Activated CD8-positive, alpha-beta T cell treated with anti-CD3 and anti-CD28 coated beads for 36 hours (primary cell): ENCODE results near the gene SH3GLB2. TPM values are rescaled to one million over a fixed set of nuclear protein-coding genes. Genes with fewer than 3 reads are reported as not detected.
A peak's percentile ranks its signal among the peaks of the same experiment; 100 is the strongest.
"Not testable (repeated sequence)": the region's sequence is repeated elsewhere in the genome, so short reads cannot be mapped to it uniquely, and the experiment has no call there.

Source experiments
- ATAC-seq: fragments of 200-7000 bp; cut with Tn5 transposase; one replicate; pipeline ENCODE4 v1.10.0; 2021; ENCODE audit warnings: mild to moderate bottlenecking, moderate library complexity
- CTCF ChIA-PET: fragments of 350-600 bp; sonication (Branson Sonifier 250); formaldehyde crosslinking; loops from one replicate; lab custom pipeline; 2021; ENCODE audit warnings: antibody characterized with exemption; lab: Charles Lee
- POLR2A ChIA-PET: fragments of 350-600 bp; sonication (Branson Sonifier 250); formaldehyde crosslinking; loops from one replicate; lab custom pipeline; 2021; ENCODE audit warnings: antibody characterized with exemption; lab: Charles Lee
- DNase-seq: peaks from one replicate; pipeline ENCODE4 v3.0.0-alpha.2; 2020
- H3K27ac Mint-ChIP-seq: one replicate; pipeline ENCODE4 v1.8.0; 2021; ENCODE audit warnings: mild to moderate bottlenecking, mixed read lengths
- H3K27me3 Mint-ChIP-seq: one replicate; pipeline ENCODE4 v1.8.0; 2021; ENCODE audit warnings: mixed read lengths
- H3K36me3 Mint-ChIP-seq: one replicate; pipeline ENCODE4 v1.8.0; 2021; ENCODE audit warnings: low read depth, mixed read lengths
- H3K4me1 Mint-ChIP-seq: one replicate; pipeline ENCODE4 v1.8.0; 2021; ENCODE audit warnings: low read depth, mixed read lengths
- H3K4me3 Mint-ChIP-seq: one replicate; pipeline ENCODE4 v1.8.0; 2021; ENCODE audit warnings: mild to moderate bottlenecking, moderate library complexity, mixed read lengths
- H3K9me3 Mint-ChIP-seq: one replicate; pipeline ENCODE4 v1.8.0; 2021; ENCODE audit warnings: mixed read lengths
- intact Hi-C: fragments of 100-400 bp; cut with micrococcal nuclease; formaldehyde crosslinking; loops from one replicate; pipeline ENCODE4 v1.10.0; 2022
- total RNA-seq, 2 experiments: library from RNA; stranded (reverse); gene quantifications; one replicate each; pipeline ENCODE4 v1.2.3, GENCODE V29; 2021
- TF ChIP-seq, protein P1 (sequence below): fragments of 200-600 bp; IDR thresholded peaks from one replicate; pipeline ENCODE4 v1.8.0; 2022; ENCODE audit warnings: antibody characterized with exemption, mild to moderate bottlenecking

Gene SH3GLB2
- total RNA-seq, 2 experiments from 2014 or later, result 49.3 to 50.8 TPM

- Mint-ChIP-seq H3K27ac (no peak overlapping the region), H3K27me3 (no peaks in the 10 kb centered on the region), H3K4me3 (peak overlapping the region; percentile 86), H3K9me3 (no peaks in the 10 kb centered on the region), H3K4me1 (peaks cover 29% of the 10 kb centered on the region), H3K36me3 (peaks cover 7% of the 10 kb centered on the region)
- ATAC-seq (no peak), DNase-seq (no peak)
- POLR2A ChIA-PET, result interaction anchor here (0.9 to 1.0 kb wide), 2 partner anchors 12 to 47 kb away, joined by 3 to 5 read pairs; no protein-coding TSS in a partner anchor
- intact Hi-C loops, result no loop called here
- CTCF ChIA-PET, result interaction anchor here (0.9 to 1.2 kb wide), 2 partner anchors 10 to 17 kb away, joined by 3 read pairs; partner anchors contain the start of gene SH3GLB2
- TF ChIP-seq, protein P1, sequence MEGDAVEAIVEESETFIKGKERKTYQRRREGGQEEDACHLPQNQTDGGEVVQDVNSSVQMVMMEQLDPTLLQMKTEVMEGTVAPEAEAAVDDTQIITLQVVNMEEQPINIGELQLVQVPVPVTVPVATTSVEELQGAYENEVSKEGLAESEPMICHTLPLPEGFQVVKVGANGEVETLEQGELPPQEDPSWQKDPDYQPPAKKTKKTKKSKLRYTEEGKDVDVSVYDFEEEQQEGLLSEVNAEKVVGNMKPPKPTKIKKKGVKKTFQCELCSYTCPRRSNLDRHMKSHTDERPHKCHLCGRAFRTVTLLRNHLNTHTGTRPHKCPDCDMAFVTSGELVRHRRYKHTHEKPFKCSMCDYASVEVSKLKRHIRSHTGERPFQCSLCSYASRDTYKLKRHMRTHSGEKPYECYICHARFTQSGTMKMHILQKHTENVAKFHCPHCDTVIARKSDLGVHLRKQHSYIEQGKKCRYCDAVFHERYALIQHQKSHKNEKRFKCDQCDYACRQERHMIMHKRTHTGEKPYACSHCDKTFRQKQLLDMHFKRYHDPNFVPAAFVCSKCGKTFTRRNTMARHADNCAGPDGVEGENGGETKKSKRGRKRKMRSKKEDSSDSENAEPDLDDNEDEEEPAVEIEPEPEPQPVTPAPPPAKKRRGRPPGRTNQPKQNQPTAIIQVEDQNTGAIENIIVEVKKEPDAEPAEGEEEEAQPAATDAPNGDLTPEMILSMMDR, result no peak
Observed at GRCh38 chr9:129038109-129038852, 10.2 kb upstream of the SH3GLB2 start.

- DNase-seq (no peak), ATAC-seq (no peak)
- ChIA-PET POLR2A (interaction anchor here (0.9 kb wide), 1 partner anchor 48 kb away, joined by 3 read pairs; no protein-coding TSS in a partner anchor), CTCF (interaction anchor here (0.9 to 1.2 kb wide), 2 partner anchors 10 to 17 kb away, joined by 3 read pairs; partner anchors contain the start of gene SH3GLB2)
- intact Hi-C loops, result no loop called here
- Mint-ChIP-seq H3K27ac (no peak overlapping the region), H3K36me3 (peaks cover 7% of the 10 kb centered on the region), H3K27me3 (no peaks in the 10 kb centered on the region), H3K4me3 (peak overlapping the region; percentile 86), H3K4me1 (peaks cover 29% of the 10 kb centered on the region), H3K9me3 (no peaks in the 10 kb centered on the region)
- TF ChIP-seq, protein P1, result no peak
Observed at GRCh38 chr9:129037767-129038098, 9.6 kb upstream of the SH3GLB2 start.

- DNase-seq (peak; percentile 17), ATAC-seq (no peak)
- ChIA-PET POLR2A (interaction anchor here (0.9 kb wide), 1 partner anchor 48 kb away, joined by 3 read pairs; no protein-coding TSS in a partner anchor), CTCF (interaction anchor here (0.9 to 1.2 kb wide), 3 partner anchors 9 to 94 kb away, joined by 3 read pairs; partner anchors contain the start of gene SH3GLB2)
- Mint-ChIP-seq H3K27ac (peak overlapping the region; percentile 82), H3K27me3 (no peaks in the 10 kb centered on the region), H3K36me3 (peaks cover 3% of the 10 kb centered on the region), H3K4me1 (peaks cover 29% of the 10 kb centered on the region), H3K9me3 (no peaks in the 10 kb centered on the region), H3K4me3 (peak overlapping the region; percentile 86)
- intact Hi-C loops, result no loop called here
- TF ChIP-seq, protein P1, result no peak
Observed at GRCh38 chr9:129036923-129037766, 9.0 kb upstream of the SH3GLB2 start.

DNA sequence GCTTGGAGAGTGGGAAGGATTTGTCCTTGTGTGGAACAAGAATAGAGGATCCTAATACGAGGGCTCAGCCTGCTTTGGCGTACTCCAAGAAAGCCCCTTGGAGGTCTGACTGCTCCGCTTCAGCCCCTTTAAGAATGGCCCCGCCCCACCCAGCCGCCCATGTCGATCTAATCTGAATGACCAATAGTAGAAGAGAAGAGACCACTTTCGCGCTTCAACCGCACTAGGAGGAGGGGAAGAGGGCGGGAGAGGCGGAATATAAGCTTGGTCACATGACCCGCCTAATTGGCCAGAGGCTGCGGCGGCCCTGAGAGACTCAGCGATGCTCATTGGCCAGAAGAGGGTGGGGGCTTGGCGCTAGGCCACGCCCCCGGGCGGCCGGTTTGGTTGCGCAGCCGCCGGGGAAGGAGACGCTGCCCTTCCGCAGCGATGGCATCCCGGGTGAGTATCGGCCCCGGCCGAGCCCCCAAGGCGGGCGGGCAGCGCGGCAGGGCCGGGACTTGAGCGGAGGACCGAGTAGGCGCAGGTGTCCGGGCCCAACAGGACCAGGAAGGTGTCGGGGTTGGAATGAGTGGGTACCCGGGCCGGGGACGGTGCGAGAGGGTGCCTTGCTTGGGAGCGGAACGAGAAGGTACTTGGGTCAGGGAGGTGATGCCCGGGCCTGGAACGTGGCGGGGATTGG is 8.3 kb upstream of the SH3GLB2 start, which contains the start of gene MIGA2:
Gene MIGA2 (plus strand): TSS at position 386 of the 682 bp plus-strand sequence. CDS start 3,969 bp downstream, outside the sequence.
- intact Hi-C loops, result no loop called here
- peak within 1 kb of the TSS; percentile 86 for H3K4me3 Mint-ChIP-seq
- no peaks in the 10 kb centered on the region for H3K36me3 Mint-ChIP-seq
- peaks cover 29% of the 10 kb centered on the region for H3K4me1 Mint-ChIP-seq
- TF ChIP-seq, protein P1, result no peak
- DNase-seq (peak; percentile 99), ATAC-seq (peak; percentile 98)
- no peaks in the 10 kb centered on the region for H3K27me3 Mint-ChIP-seq
- H3K27ac Mint-ChIP-seq, result peak within 1 kb of the TSS; percentile 82
- no peaks in the 10 kb centered on the region for H3K9me3 Mint-ChIP-seq
- ChIA-PET CTCF (interaction anchor here (0.9 to 1.4 kb wide), 2 partner anchors 9 to 95 kb away, joined by 3 to 4 read pairs; no protein-coding TSS in a partner anchor), POLR2A (no interaction called here)

DNA sequence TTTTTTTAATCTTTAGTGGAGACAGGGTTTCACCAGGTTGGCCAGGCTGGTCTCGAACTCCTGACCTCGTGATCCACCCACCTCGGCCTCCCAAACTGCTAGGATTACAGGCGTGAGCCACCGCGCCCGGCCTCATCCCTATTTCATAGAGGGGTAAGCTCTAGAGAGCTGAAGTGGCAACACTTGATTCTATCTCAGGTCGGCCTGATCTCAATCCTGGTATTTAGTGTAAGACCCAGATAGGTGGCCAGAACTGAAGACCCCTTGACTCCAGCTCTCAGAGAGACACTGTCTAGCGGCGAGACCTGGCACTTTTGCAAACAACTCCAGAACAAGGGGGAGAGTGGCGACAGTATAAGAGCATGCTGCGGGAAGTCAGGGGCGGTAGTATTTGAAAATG is 7.7 kb upstream of the SH3GLB2 start:
- Mint-ChIP-seq H3K4me3 (peak overlapping the region; percentile 86), H3K4me1 (peaks cover 29% of the 10 kb centered on the region), H3K27ac (peak overlapping the region; percentile 79)
- CTCF ChIA-PET, result interaction anchor here (0.9 to 1.4 kb wide), 2 partner anchors 9 to 96 kb away, joined by 3 to 4 read pairs; no protein-coding TSS in a partner anchor
- H3K27me3 Mint-ChIP-seq, H3K36me3 Mint-ChIP-seq, H3K9me3 Mint-ChIP-seq, POLR2A ChIA-PET, DNase-seq, intact Hi-C loops: not testable (repeated sequence)
- ATAC-seq, result peak; percentile 3
